Measurements from ENCODE around the gene TMEM176B. TPM values are rescaled to one million over a fixed set of nuclear protein-coding genes. Genes with fewer than 3 reads are reported as not detected.

Gene TMEM176B
- total RNA-seq, 4 donors from 2014 or later = 2.5 to 16.6 (median 6.1) TPM

- DNase-seq (ENCODE audit: low spot score in 2 of 2) = peak in 1 of 2 donors; percentile 50
- H3K4me3 ChIP-seq (ENCODE audit: low read depth, poor library complexity, severe bottlenecking) = no peak overlapping the region
- no peak for TF ChIP-seq CTCF (IDR thresholded peaks at IDR 0.05)
- no peak for TF ChIP-seq POLR2A (IDR thresholded peaks at IDR 0.05)
- WGBS, 2 donors = 84 to 90% methylated on average over 5 of the region's 5 CpGs
- intact Hi-C loops (cut with DNase I; ENCODE audit: low total_unique reads) = no loop called here
Observed at GRCh38 chr7:150791304-150791703, 8.9 kb downstream of the TMEM176B start.

- WGBS, 2 donors = 85 to 90% methylated on average over 9 of the region's 9 CpGs
- H3K4me3 ChIP-seq (ENCODE audit: low read depth, poor library complexity, severe bottlenecking) = no peak overlapping the region
- DNase-seq (ENCODE audit: low spot score in 2 of 2) = peak in 1 of 2 donors; percentile 45
- TF ChIP-seq POLR2A (IDR thresholded peaks at IDR 0.05) = no peak
- TF ChIP-seq CTCF (IDR thresholded peaks at IDR 0.05) = no peak
- intact Hi-C loops (cut with DNase I; ENCODE audit: low total_unique reads) = no loop called here
Observed at GRCh38 chr7:150790416-150791075, 9.6 kb downstream of the TMEM176B start.

- no peak for TF ChIP-seq POLR2A (IDR thresholded peaks at IDR 0.05)
- TF ChIP-seq CTCF (IDR thresholded peaks at IDR 0.05) = no peak
- 65 to 66% methylated on average over 9 of the region's 9 CpGs for WGBS, 2 donors
- peak in 1 of 2 donors; percentile 85 for DNase-seq (ENCODE audit: low spot score in 2 of 2)
- intact Hi-C loops (cut with DNase I; ENCODE audit: low total_unique reads) = no loop called here
- no peak overlapping the region for H3K4me3 ChIP-seq (ENCODE audit: low read depth, poor library complexity, severe bottlenecking)
Observed at GRCh38 chr7:150788474-150789269, 11.5 kb downstream of the TMEM176B start.

- H3K4me3 ChIP-seq (ENCODE audit: low read depth, poor library complexity, severe bottlenecking) = no peak overlapping the region
- 46 to 54% methylated on average over 10 of the region's 10 CpGs for WGBS, 2 donors
- no peak for TF ChIP-seq CTCF (IDR thresholded peaks at IDR 0.05)
- no peak for TF ChIP-seq POLR2A (IDR thresholded peaks at IDR 0.05)
- intact Hi-C loops (cut with DNase I; ENCODE audit: low total_unique reads) = no loop called here
- DNase-seq (ENCODE audit: low spot score in 2 of 2) = peak in 1 of 2 donors; percentile 64
Observed at GRCh38 chr7:150787321-150788281, 12.6 kb downstream of the TMEM176B start.

- intact Hi-C loops (cut with DNase I; ENCODE audit: low total_unique reads) = no loop called here
- WGBS, 2 donors = 70 to 77% methylated on average over 4 of the region's 4 CpGs
- no peak overlapping the region for H3K4me3 ChIP-seq (ENCODE audit: low read depth, poor library complexity, severe bottlenecking)
- no peak for TF ChIP-seq CTCF (IDR thresholded peaks at IDR 0.05)
- TF ChIP-seq POLR2A (IDR thresholded peaks at IDR 0.05) = no peak
- DNase-seq (ENCODE audit: low spot score in 2 of 2) = peak in 1 of 2 donors; percentile 71
Observed at GRCh38 chr7:150784954-150785353, 15.2 kb downstream of the TMEM176B start.

All from lower leg skin (tissue), 4 donors.